GM19025 (cell line): ENCODE results near the gene ST6GAL1.
"Not testable (repeated sequence)": the region's sequence is repeated elsewhere in the genome, so short reads cannot be mapped to it uniquely, and the experiment has no call there.

ENCODE experiments used
- ATAC-seq: cut with Tn5 transposase; IDR thresholded peaks from one replicate; pipeline ENCODE4 v1.9.1; 2021; ENCODE audit warnings: mild to moderate bottlenecking, low read depth, moderate library complexity; ENCODE audit not compliant: unreplicated experiment

ST6GAL1 gene

DNA sequence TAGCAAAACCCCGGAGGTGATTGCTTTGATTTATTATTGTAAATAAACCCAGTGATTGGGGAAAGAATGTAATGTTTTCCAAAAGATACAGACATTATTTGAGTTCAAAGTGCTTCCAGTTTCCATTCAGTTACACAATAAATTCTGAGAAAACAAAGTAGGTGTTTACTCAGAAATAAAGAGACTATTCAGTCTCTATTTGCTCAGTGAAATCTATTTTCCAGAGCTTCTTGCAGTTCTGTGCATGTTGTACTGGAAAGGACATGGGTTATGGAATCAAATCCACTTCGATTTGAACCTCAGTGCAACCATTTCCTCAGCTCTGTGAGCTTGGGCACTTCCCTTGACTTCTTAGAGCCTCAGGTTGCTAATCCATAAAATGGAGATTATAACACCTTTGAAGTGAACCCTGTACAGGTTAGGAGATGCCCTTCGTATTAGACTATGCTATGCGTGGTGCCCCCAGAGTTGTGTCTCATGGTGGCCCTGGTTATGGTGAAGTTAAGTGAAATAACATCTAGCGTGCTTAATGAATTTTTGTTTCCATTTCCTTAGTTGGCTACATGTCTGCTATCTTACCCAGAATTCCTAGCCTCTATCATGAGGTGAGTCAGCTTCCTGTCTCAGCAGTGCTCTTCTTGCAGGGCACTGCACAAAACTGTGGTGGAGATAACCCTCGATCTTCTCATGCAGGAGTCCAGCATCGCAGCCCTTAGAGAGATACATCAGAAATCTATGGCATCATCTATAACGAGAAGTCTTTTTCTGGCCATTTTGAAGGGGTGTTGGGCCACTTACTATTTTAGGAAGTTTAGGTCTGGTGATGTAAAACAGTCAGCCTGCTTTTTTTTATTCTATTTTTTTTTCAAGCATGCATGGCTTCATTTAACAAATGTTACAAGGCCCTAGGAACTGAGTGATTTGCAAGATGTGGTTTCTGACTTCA is 111.3 kb downstream of the ST6GAL1 start:
- ATAC-seq: peak; percentile 38

DNA sequence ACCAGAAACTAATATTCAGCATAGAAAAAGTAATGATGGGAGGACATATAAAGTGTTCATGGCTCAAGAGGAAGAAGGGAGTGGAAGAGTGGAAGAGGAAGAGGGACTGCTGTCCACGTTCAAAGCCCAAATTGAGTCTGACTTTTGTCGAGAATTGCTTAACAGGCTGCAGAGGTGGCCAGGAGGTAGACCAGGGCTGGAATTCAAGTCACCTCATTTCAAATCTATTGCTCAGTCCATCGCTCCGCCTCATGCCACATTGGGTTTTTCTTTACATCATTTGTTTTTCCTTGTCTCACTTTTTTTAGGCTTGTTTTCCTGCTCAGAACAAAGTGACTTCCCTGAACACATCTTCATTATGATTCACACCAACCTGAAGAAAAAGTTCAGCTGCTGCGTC is 112.0 kb downstream of the ST6GAL1 start:
- ATAC-seq: no peak

DNA sequence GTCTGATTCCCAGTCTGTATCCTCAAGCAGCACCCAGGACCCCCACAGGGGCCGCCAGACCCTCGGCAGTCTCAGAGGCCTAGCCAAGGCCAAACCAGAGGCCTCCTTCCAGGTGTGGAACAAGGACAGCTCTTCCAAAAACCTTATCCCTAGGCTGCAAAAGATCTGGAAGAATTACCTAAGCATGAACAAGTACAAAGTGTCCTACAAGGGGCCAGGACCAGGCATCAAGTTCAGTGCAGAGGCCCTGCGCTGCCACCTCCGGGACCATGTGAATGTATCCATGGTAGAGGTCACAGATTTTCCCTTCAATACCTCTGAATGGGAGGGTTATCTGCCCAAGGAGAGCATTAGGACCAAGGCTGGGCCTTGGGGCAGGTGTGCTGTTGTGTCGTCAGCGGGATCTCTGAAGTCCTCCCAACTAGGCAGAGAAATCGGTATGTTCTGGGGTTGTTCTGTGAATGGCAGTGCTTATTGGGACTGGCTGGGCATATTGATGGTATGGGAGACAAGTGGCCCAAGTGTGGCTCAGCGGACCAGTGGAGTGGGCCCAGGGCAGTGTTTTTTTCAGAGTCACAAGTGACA is 112.6 kb downstream of the ST6GAL1 start:
- ATAC-seq: no peak

DNA sequence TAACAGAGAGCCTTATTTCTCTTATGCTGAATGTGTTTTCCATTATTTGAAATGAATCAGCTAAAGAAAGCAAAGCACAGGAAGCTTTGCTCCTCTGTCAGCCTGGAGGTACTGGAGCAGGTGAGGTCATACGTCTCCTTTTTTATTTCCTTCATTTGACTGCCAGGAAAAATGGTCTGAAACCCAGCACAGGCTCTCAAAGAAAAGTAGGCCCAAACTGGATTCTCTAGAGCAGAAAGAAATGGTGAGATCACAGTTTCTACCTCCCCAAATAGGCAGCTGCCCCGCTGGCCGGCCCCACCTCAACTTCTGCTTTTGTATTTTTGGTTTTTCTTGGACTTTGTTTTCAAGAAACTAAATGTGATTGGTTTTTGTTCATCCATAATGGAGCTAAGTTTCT is 113.9 kb downstream of the ST6GAL1 start:
- peak; percentile 51 for ATAC-seq

GRCh38 chr3:187044867-187045552 is 114.7 kb downstream of the ST6GAL1 start:
- no peak for ATAC-seq

DNA sequence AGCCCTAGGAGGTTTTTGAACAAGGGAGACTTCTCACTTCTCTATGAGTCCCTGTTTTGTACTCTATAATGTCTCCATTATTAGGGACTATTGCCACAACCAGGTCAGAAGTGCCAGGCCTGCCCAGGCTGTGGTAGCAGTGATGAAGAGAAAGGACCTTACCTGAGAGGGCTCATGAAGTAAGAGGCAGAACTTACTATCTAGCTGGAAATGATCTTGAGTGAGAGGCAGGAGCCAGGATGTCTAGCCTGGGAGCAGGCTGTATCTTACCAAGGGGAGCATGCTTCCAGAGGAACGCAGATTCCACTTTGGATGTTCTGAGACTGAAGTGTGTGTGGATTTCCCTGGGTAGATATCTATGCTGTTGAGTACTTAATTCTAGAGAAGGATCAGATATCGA is 115.7 kb downstream of the ST6GAL1 start:
- no peak for ATAC-seq

DNA sequence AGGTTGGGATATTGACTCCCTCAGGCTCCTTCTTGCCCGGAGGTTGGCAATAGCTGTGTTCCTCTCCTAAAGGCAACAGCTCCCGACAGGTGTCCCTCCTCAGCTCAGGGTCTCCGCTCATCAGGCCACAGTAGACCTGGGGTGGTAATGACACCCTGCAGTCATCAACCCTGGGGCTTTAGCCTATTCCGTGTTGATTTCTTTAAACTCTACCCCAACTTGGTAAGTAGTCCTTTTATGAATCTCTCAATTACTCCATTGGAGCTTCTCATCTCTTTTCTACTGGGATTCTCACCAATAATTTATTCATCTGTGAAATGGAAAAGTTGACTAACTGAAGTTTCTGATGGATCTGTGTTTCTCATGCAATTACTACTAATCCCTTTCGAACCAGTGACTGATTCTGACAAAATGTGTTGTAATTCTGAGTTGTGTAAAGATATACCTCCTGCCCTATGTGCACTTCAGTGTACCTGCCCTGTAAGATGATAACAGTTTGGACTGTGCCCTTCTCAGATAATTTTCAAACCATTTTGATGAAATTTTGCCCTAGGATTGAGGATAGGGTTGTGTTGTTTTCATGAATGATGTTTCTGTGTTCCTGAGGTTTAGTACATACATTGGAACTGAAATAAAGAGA is 119.3 kb downstream of the ST6GAL1 start:
- ATAC-seq: no peak

- ATAC-seq: no peak
Measured at GRCh38 chr3:187051066-187051465, 120.7 kb downstream of the ST6GAL1 start.

- ATAC-seq: no peak
Measured at GRCh38 chr3:187051724-187052366, 121.5 kb downstream of the ST6GAL1 start.

GRCh38 chr3:187052427-187052826 is 122.1 kb downstream of the ST6GAL1 start:
- ATAC-seq: not testable (repeated sequence)

- ATAC-seq: not testable (repeated sequence)
Measured at GRCh38 chr3:187054433-187054832, 124.1 kb downstream of the ST6GAL1 start.

DNA sequence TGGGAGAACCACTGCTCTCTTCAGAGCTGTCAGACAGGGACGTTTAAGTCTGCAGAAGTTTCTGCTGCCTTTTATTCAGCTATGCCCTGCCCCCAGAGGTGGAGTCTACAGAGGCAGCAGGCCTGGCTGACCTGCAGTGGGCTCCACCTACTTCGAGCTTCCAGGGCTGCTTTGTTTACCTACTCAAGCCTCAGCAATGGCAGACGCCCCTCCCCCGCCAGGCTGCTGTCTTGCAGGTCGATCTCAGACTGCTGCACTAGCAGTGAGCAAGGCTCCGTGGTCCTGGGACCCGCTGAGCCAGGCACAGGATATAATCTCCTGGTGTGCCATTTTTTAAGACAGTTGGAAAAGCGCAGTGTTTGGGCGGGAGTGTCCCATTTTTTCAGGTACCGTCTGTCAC is 127.5 kb downstream of the ST6GAL1 start:
- not testable (repeated sequence) for ATAC-seq

GRCh38 chr3:187061748-187062147 is 131.4 kb downstream of the ST6GAL1 start:
- no peak for ATAC-seq

DNA sequence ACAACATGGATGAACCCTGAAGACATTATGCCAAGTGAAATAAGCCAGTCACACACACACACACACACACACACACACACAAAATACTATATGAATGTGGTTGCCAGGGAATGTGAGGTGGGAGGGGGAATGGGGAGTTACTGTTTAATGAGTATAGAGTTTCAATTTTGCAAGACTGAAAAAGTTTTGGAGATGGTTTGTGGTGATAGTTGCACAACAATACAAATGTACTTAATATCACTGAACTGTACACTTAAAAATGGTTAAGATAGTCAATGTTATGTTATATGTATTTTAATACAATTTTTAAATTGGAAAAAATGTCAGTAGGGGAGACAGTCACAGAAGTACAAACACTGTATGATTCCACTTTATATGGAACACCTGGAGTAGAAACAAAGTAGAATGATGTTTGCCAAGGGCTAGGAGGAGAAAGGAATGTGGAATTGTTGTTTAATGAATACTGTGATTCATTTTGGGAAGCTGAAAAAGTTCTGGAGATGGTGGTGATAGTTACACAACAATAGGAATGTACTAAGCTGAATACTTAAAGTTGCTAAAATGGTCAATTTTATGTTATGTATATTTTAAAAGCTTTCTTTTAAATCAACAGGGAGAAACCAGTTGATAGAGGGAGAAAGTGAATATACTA is 132.3 kb downstream of the ST6GAL1 start:
- ATAC-seq: no peak

- ATAC-seq: no peak
Measured at GRCh38 chr3:187063286-187064121, 133.2 kb downstream of the ST6GAL1 start.

DNA sequence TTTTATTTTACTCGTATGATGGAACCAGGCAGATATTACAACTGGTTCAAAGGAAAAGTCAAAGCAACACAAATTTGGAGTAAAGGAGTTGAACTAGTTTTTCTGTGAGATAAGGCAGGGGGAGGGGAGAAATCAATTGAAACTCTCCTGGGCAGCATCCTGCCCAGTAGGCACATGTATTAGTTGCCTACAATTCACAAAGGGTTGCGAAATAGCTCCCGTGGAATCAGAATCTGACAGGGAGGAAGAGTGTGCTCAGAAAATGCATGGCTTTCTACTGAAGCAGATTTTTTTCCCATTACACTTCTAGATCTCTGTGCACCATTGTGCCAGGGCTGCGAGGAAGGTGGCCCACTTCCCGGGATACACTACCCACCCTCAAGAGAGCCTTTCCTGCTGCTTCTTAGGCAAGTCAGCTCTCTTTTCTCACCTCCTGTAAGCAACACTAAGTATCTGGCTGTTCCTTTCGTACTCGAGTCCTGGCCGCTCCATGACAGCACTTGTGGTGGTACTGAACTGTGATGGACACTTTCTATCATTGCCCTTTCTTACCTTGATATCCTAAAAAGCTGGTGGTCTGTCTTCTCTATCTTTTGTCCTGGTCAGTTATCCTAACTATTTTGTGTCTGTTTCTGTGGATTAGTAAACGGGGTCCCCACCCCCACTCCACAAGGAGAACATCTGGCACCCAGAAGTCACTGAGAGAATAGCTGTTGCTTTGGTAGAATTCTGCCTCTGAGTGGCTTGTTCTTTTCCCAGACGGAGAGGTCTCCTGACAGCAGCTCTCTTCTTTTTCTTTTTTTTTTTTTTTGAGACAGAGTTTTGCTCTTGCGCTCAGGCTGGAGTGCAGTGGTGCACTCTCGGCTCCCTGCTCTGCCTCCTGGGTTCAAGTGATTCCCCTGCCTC is 134.1 kb downstream of the ST6GAL1 start:
- peak; percentile 9 for ATAC-seq

DNA sequence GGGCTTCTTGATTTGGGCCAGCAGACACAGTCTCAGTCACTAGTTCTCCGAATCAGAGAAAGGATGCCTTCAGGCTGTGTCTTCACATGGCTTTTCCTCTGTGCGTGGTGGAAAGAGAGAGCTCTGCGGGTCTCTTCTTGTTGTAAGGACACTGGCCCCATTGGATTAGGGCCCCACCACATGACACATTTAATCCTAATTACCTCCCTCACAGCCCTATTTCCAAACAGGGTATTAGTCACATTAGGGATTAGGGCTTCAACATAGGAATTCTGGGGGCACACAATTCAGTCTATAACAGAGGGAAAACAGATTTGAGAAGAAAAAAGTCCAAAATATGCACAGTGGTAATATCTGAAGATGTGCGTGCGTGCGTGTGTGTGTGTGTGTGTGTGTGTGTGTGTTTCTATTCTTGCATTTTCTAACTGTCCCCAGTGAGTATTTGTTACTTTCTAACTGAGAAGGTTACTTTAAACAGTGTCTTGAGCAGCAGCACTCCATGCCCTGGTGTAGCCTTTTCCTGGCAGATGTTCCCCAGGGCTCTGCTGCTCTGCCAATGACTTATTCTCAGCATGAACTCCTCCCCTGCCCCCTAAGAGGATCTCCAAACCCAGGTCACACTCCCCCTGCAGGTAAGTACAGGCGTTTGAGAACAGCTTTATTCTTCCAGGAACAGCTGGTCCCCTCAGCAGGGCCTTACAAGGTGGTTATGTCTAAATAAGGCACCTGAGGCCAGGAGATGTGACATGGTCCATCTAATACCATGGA is 136.1 kb downstream of the ST6GAL1 start:
- no peak for ATAC-seq
